HL-60 (cell line): ENCODE results near the gene SLC16A4.

Source experiments
- CTCF ChIP-seq: IDR thresholded peaks from one replicate; pipeline ENCODE4 v1.5.1; 2011; ENCODE audit warnings: low read length, control low read depth, inconsistent platforms; ENCODE audit not compliant: insufficient read depth
- POLR2AphosphoS5 ChIP-seq: IDR thresholded peaks from 2 replicates; pipeline ENCODE4 v1.6.1; 2012; ENCODE audit warnings: low read depth
- REST ChIP-seq: IDR thresholded peaks from 2 replicates; pipeline ENCODE4 v1.6.1; 2012; ENCODE audit warnings: low read depth; ENCODE audit not compliant: insufficient replicate concordance

GRCh38 chr1:110341146-110341871 lies 49.5 kb downstream of the SLC16A4 start:
- no peak for TF ChIP-seq CTCF
- TF ChIP-seq POLR2AphosphoS5: no peak; the same call in 1 of the 2 replicates
- no peak for TF ChIP-seq REST
